HepG2 (cell line): ENCODE measurements around the gene CCDC167. TPM values are rescaled to one million over a fixed set of nuclear protein-coding genes. Genes with fewer than 3 reads are reported as not detected.

Experiments
- ATAC-seq: fragments of 200-7000 bp; cut with Tn5 transposase; 3 replicates; pipeline ENCODE4 v1.9.1; 2020; ENCODE audit warnings: mild to moderate bottlenecking, moderate library complexity
- BruUV-seq: library from RNA; stranded (reverse); fragments of 400-500 nt; replicated peaks from 2 replicates; lab custom pipeline; 2021; lab: Mats Ljungman, UMichigan
- CTCF ChIA-PET: fragments of 300-600 bp; formaldehyde crosslinking; extraction: SDS; loops from one replicate; lab custom pipeline; 2021; ENCODE audit warnings: low total read pairs, inconsistent platforms, low intra/inter-chr PET ratio; lab: Yijun Ruan, JAX
- POLR2A ChIA-PET: fragments of 350-600 bp; sonication (Branson Sonifier 250); formaldehyde crosslinking; loops from one replicate; lab custom pipeline; 2020; ENCODE audit warnings: antibody characterized with exemption, inconsistent platforms; lab: Yijun Ruan, JAX
- DNase-seq: peaks from one replicate; pipeline ENCODE4 v3.0.0-alpha.2; 2015; ENCODE audit warnings: low spot score
- FAIRE-seq: peaks from 3 replicates; lab custom pipeline; 2011; peaks lifted over from hg19 to GRCh38; lab: Jason Lieb, UNC
- H2AFZ ChIP-seq: one replicate; pipeline ENCODE4 v1.6.1; 2011; ENCODE audit warnings: low read length, inconsistent platforms
- H3K27ac ChIP-seq: fragments of 300-600 bp; 3 replicates; pipeline ENCODE4 v1.8.0; 2011; ENCODE audit warnings: mixed run types, mild to moderate bottlenecking, mixed read lengths, low read length, inconsistent platforms; ENCODE audit not compliant: insufficient read depth; ENCODE audit errors: extremely low read length
- H3K27me3 ChIP-seq, 2 experiments: fragments of 200-600 bp in 1 of 2; 2 replicates in 1 of 2; 3 replicates in 1 of 2; pipeline versions ENCODE4 v1.6.0 to v1.8.0; 2011; ENCODE audit warnings: low read length in 2 of 2, mild to moderate bottlenecking in 2 of 2, moderate library complexity in 2 of 2, inconsistent platforms in 1 of 2; ENCODE audit not compliant: insufficient read depth in 2 of 2, control insufficient read depth in 1 of 2
- H3K36me3 ChIP-seq, 2 experiments: fragments of 200-600 bp in 1 of 2; replicated peaks in 1 of 2; 2 replicates in 1 of 2; 3 replicates in 1 of 2; pipeline versions ENCODE4 v1.5.1 to v1.8.0; 2011; ENCODE audit warnings: low read length in 2 of 2, inconsistent platforms in 1 of 2; ENCODE audit not compliant: insufficient read depth in 2 of 2, control insufficient read depth in 1 of 2
- H3K4me1 ChIP-seq: 2 replicates; pipeline ENCODE4 v1.5.1; 2012; ENCODE audit warnings: low read length, inconsistent platforms; ENCODE audit not compliant: insufficient read depth
- H3K4me2 ChIP-seq: 2 replicates; pipeline ENCODE4 v1.6.0; 2011; ENCODE audit warnings: low read depth, low read length, inconsistent platforms
- H3K4me3 ChIP-seq, 3 experiments: fragments of 200-600 bp in 1 of 3; sonication (generic), shearing (Covaris generic) in 1 of 3; replicated peaks in 1 of 3; 2 replicates each; pipeline ENCODE4 v1.5.1; 2011 to 2016; ENCODE audit warnings: low read length in 3 of 3, inconsistent platforms in 2 of 3, low read depth in 2 of 3, mild to moderate bottlenecking in 2 of 3, control low read depth in 1 of 3, mixed read lengths in 1 of 3; ENCODE audit not compliant: insufficient read depth in 1 of 3
- H3K79me2 ChIP-seq: one replicate; pipeline ENCODE4 v1.6.1; 2011; ENCODE audit warnings: low read length, inconsistent platforms; ENCODE audit not compliant: insufficient read depth
- H3K9ac ChIP-seq: 2 replicates; pipeline ENCODE4 v1.6.0; 2011; ENCODE audit warnings: mild to moderate bottlenecking, low read depth, low read length, inconsistent platforms; ENCODE audit not compliant: insufficient read depth
- H3K9me3 ChIP-seq: 2 replicates; pipeline ENCODE4 v1.5.1; 2012; ENCODE audit warnings: mild to moderate bottlenecking, low read length
- H4K20me1 ChIP-seq: 2 replicates; pipeline ENCODE4 v1.6.0; 2011; ENCODE audit warnings: inconsistent platforms, mild to moderate bottlenecking, low read length, moderate library complexity; ENCODE audit not compliant: insufficient read depth
- ETS1 ChIP-seq: sonication (generic); formaldehyde crosslinking; IDR thresholded peaks from 2 replicates; pipeline ENCODE4 v1.4.0; 2020; ENCODE audit warnings: missing genetic modification reagents
- GABPB1 ChIP-seq: IDR thresholded peaks from 2 replicates; pipeline ENCODE4 v1.6.1; 2016; ENCODE audit warnings: mild to moderate bottlenecking, missing genetic modification reagents, moderate library complexity, missing compliant biosample characterization
- HES4 ChIP-seq: sonication (generic); formaldehyde crosslinking; IDR thresholded peaks from 2 replicates; pipeline ENCODE4 v1.9.0; 2021; ENCODE audit warnings: mild to moderate bottlenecking, missing genetic modification reagents, borderline replicate concordance
- HNRNPH1 ChIP-seq: fragments of 200-400 bp; formaldehyde crosslinking; optimal IDR thresholded peaks from 2 replicates; pipeline ENCODE3; 2017; ENCODE audit warnings: mild to moderate bottlenecking, low read depth, low read length
- NCOA2 ChIP-seq: sonication (generic); formaldehyde crosslinking; IDR thresholded peaks from 2 replicates; pipeline ENCODE4 v1.8.0; 2022; ENCODE audit warnings: inconsistent platforms
- ZNF281 ChIP-seq: sonication (generic); formaldehyde crosslinking; IDR thresholded peaks from 2 replicates; pipeline ENCODE4 v1.4.0; 2020; ENCODE audit warnings: missing genetic modification reagents, borderline replicate concordance
- ZNF512B ChIP-seq: sonication (generic); formaldehyde crosslinking; IDR thresholded peaks from 2 replicates; pipeline ENCODE4 v1.5.1; 2020; ENCODE audit warnings: missing genetic modification reagents, mild to moderate bottlenecking, borderline replicate concordance
- ZNF557 ChIP-seq: sonication (generic); formaldehyde crosslinking; IDR thresholded peaks from 2 replicates; pipeline ENCODE4 v1.4.0; 2020; ENCODE audit warnings: missing genetic modification reagents
- WGBS: methylation state at CpG from one replicate; pipeline ENCODE4 v1.1.6; 2017; ENCODE audit warnings: low lambda C conversion rate; 5-methylcytosine and 5-hydroxymethylcytosine counted together
- in situ Hi-C: cut with HindIII; loops from 2 replicates; pipeline ENCODE4 v1.10.0; 2017; ENCODE audit warnings: low pct_unique_long_range_greater_than_20kb; ENCODE audit not compliant: extremely low pct_ligation_motif_present
- intact Hi-C: fragments of 100-400 bp; cut with micrococcal nuclease; formaldehyde crosslinking; loops from one replicate; pipeline ENCODE4 v1.10.0; 2022; ENCODE audit not compliant: unreplicated experiment
- polyA plus RNA-seq, 8 experiments: library from polyadenylated mRNA; depleted of rRNA in 3 of 8; stranded (reverse) in 7 of 8; unstranded in 1 of 8; fragments of >200 nt; fragmentation: Illumina TruSeq in 4 of 8; extraction: Trizol in 4 of 8; gene quantifications; 2 replicates each; pipeline versions ENCODE4 v1.2.1 to v1.2.3, GENCODE V29; 2011 to 2016; ENCODE audit warnings: low read depth in 4 of 8, missing spikeins in 1 of 8, mixed read lengths in 1 of 8; ENCODE audit not compliant: insufficient read depth in 1 of 8
- total RNA-seq, 5 experiments: library from RNA; depleted of rRNA; stranded (reverse); fragments of >200 nt; fragmentation: Illumina TruSeq; extraction: Trizol; gene quantifications; 2 replicates each; pipeline ENCODE4 v1.2.3, GENCODE V29; 2016; ENCODE audit warnings: low read depth in 1 of 5

The CCDC167 gene
- total and polyA plus RNA-seq, 2 of the 13 experiments (the other 11 are each of a cell fraction or from before 2014, with no cell fraction given): 48.4 to 66.8 TPM

GRCh38 chr6:37546141-37546871 lies 46.6 kb upstream of the CCDC167 start:
- no peak overlapping the region for H3K4me2 ChIP-seq
- no peaks in the 10 kb centered on the region for H3K4me1 ChIP-seq
- no peak overlapping the region for H2AFZ ChIP-seq
- ATAC-seq (peak; percentile 16; the same call in 2 of the 3 replicates), DNase-seq (no peak), FAIRE-seq (no peak)
- in situ Hi-C loops (no loop called here), intact Hi-C loops (no loop called here)
- H4K20me1 ChIP-seq: no peaks in the 10 kb centered on the region
- H3K9me3 ChIP-seq: no peaks in the 10 kb centered on the region
- CTCF ChIA-PET: no interaction called here
- H3K4me3 ChIP-seq: no peak overlapping the region
- no peak overlapping the region for H3K27ac ChIP-seq
- no peaks in the 10 kb centered on the region for H3K79me2 ChIP-seq
- BruUV-seq: no TSS peak
- H3K36me3 ChIP-seq: no peaks in the 10 kb centered on the region
- H3K9ac ChIP-seq: no peak overlapping the region
- 25% methylated on average over 9 of the region's 9 CpGs for WGBS
- POLR2A ChIA-PET: no interaction called here
- TF ChIP-seq ZNF281 (CRISPR knock-in tag) (peak; percentile 50; the same call in 1 of the 2 replicates), HES4 (CRISPR knock-in tag) (no peak), HNRNPH1 (no peak), ZNF512B (CRISPR knock-in tag) (no peak), ETS1 (no peak), GABPB1 (CRISPR knock-in tag) (no peak), NCOA2 (CRISPR knock-in tag) (no peak), ZNF557 (CRISPR knock-in tag) (no peak)
- H3K27me3 ChIP-seq: peaks cover 5 to 51% of the 10 kb centered on the region in 2 experiments
